ENCODE measurements around the gene GIGYF1. TPM values are rescaled to one million over a fixed set of nuclear protein-coding genes. Genes with fewer than 3 reads are reported as not detected.
"Not testable (repeated sequence)": the region's sequence is repeated elsewhere in the genome, so short reads cannot be mapped to it uniquely, and the experiment has no call there.

GIGYF1 gene
- total RNA-seq, 2 donors from 2014 or later = 28.5 to 72.1 TPM

GRCh38 chr7:100720671-100721504, 26.8 kb upstream of the GIGYF1 start:
- Mint-ChIP-seq H3K27me3 (peaks cover 26 to 27% of the 10 kb centered on the region in 2 donors), H3K4me3 (no peak overlapping the region), H3K4me1 (ENCODE audit: low read depth in 2 of 2) (no peaks in the 10 kb centered on the region), H3K27ac (no peak overlapping the region), H3K9me3 (no peaks in the 10 kb centered on the region), H3K36me3 (peaks cover 16% of the 10 kb centered on the region)
- DNase-seq (ENCODE audit: low spot score) = no peak
- ATAC-seq = peak in 1 of 2 donors; percentile 8

- no peak for DNase-seq (ENCODE audit: low spot score)
Measured at GRCh38 chr7:100720279-100720670, 26.2 kb upstream of the GIGYF1 start, which contains the start of gene EPO. TSS of gene EPO (plus strand) at chr7:100720468. CDS start at chr7:100720981, 513 bp downstream.

GRCh38 chr7:100719523-100720278, 25.7 kb upstream of the GIGYF1 start:
- DNase-seq (ENCODE audit: low spot score) = no peak
- no peak overlapping the region for H3K27ac Mint-ChIP-seq
- no peaks in the 10 kb centered on the region for H3K4me1 Mint-ChIP-seq (ENCODE audit: low read depth in 2 of 2)
- ATAC-seq = no peak
- H3K9me3 Mint-ChIP-seq = no peaks in the 10 kb centered on the region
- H3K4me3 Mint-ChIP-seq = no peak overlapping the region
- H3K27me3 Mint-ChIP-seq = peaks cover 30 to 31% of the 10 kb centered on the region in 2 donors
- peaks cover 16% of the 10 kb centered on the region for H3K36me3 Mint-ChIP-seq

More at GRCh38 chr7:100720279-100720670, 26.2 kb upstream of the GIGYF1 start, which contains the start of gene EPO:
- peaks cover 29% of the 10 kb centered on the region in 2 donors for H3K27me3 Mint-ChIP-seq
- no peaks in the 10 kb centered on the region for H3K4me1 Mint-ChIP-seq (ENCODE audit: low read depth in 2 of 2)
- peak in 1 of 2 donors; percentile 5 for ATAC-seq
- H3K27ac Mint-ChIP-seq = no peak within 1 kb of the TSS
- no peaks in the 10 kb centered on the region for H3K9me3 Mint-ChIP-seq
- peaks cover 16% of the 10 kb centered on the region for H3K36me3 Mint-ChIP-seq
- H3K4me3 Mint-ChIP-seq = no peak within 1 kb of the TSS

GRCh38 chr7:100717073-100717472, 23.0 kb upstream of the GIGYF1 start:
- H3K9me3 Mint-ChIP-seq; H3K4me3 Mint-ChIP-seq; H3K27ac Mint-ChIP-seq; ATAC-seq; DNase-seq (ENCODE audit: low spot score); H3K4me1 Mint-ChIP-seq (ENCODE audit: low read depth in 2 of 2): not testable (repeated sequence)
- Mint-ChIP-seq H3K27me3 (peaks cover 23 to 31% of the 10 kb centered on the region in 2 donors), H3K36me3 (peaks cover 16% of the 10 kb centered on the region)

- Mint-ChIP-seq H3K27ac (no peak overlapping the region), H3K27me3 (peaks cover 14 to 28% of the 10 kb centered on the region in 2 donors), H3K4me1 (ENCODE audit: low read depth in 2 of 2) (peaks cover 0 to 3% of the 10 kb centered on the region in 2 donors), H3K4me3 (no peak overlapping the region), H3K36me3 (peaks cover 16% of the 10 kb centered on the region), H3K9me3 (no peaks in the 10 kb centered on the region)
- ATAC-seq (no peak), DNase-seq (ENCODE audit: low spot score) (no peak)
Measured at GRCh38 chr7:100714725-100715124, 20.7 kb upstream of the GIGYF1 start.

GRCh38 chr7:100711369-100711768, 17.3 kb upstream of the GIGYF1 start:
- Mint-ChIP-seq H3K4me3 (no peak overlapping the region), H3K27ac (no peak overlapping the region), H3K36me3 (no peaks in the 10 kb centered on the region), H3K4me1 (ENCODE audit: low read depth in 2 of 2) (peaks cover 9 to 12% of the 10 kb centered on the region in 2 donors), H3K27me3 (peaks cover 3 to 6% of the 10 kb centered on the region in 2 donors), H3K9me3 (no peaks in the 10 kb centered on the region)
- ATAC-seq (no peak), DNase-seq (ENCODE audit: low spot score) (no peak)

GRCh38 chr7:100710452-100710851, 16.4 kb upstream of the GIGYF1 start:
- no peak for ATAC-seq
- H3K36me3 Mint-ChIP-seq = no peaks in the 10 kb centered on the region
- no peaks in the 10 kb centered on the region for H3K9me3 Mint-ChIP-seq
- H3K4me1 Mint-ChIP-seq (ENCODE audit: low read depth in 2 of 2) = peaks cover 12 to 16% of the 10 kb centered on the region in 2 donors
- no peak for DNase-seq (ENCODE audit: low spot score)
- peaks cover 3 to 4% of the 10 kb centered on the region in 2 donors for H3K27me3 Mint-ChIP-seq
- H3K27ac Mint-ChIP-seq = no peak overlapping the region
- H3K4me3 Mint-ChIP-seq = no peak overlapping the region

- Mint-ChIP-seq H3K27me3 (no peaks in the 10 kb centered on the region), H3K9me3 (no peaks in the 10 kb centered on the region), H3K36me3 (no peaks in the 10 kb centered on the region), H3K4me1 (ENCODE audit: low read depth in 2 of 2) (peaks cover 12 to 16% of the 10 kb centered on the region in 2 donors), H3K4me3 (no peak overlapping the region), H3K27ac (no peak overlapping the region)
- DNase-seq (ENCODE audit: low spot score) (no peak), ATAC-seq (no peak)
Measured at GRCh38 chr7:100708395-100708794, 14.3 kb upstream of the GIGYF1 start.

GRCh38 chr7:100706672-100707311, 12.7 kb upstream of the GIGYF1 start:
- H3K4me1 Mint-ChIP-seq (ENCODE audit: low read depth in 2 of 2) = peaks cover 12 to 16% of the 10 kb centered on the region in 2 donors

GRCh38 chr7:100705753-100706671, 12.0 kb upstream of the GIGYF1 start, which contains the start of gene POP7:
TSS of gene POP7 (plus strand) at chr7:100706121. CDS start at chr7:100706831, 710 bp downstream.
- H3K27ac Mint-ChIP-seq = peak within 1 kb of the TSS; percentile 91 to 96
- H3K27me3 Mint-ChIP-seq = peaks cover 3 to 5% of the 10 kb centered on the region in 2 donors
- H3K4me1 Mint-ChIP-seq (ENCODE audit: low read depth in 2 of 2) = peaks cover 12 to 16% of the 10 kb centered on the region in 2 donors
- DNase-seq (ENCODE audit: low spot score) = peak; percentile 99
- no peaks in the 10 kb centered on the region for H3K36me3 Mint-ChIP-seq
- peak within 1 kb of the TSS; percentile 98 for H3K4me3 Mint-ChIP-seq
- ATAC-seq = peak; percentile 98 to 99
- H3K9me3 Mint-ChIP-seq = no peaks in the 10 kb centered on the region

More at GRCh38 chr7:100706672-100707311, 12.7 kb upstream of the GIGYF1 start:
- no peaks in the 10 kb centered on the region for H3K9me3 Mint-ChIP-seq
- H3K36me3 Mint-ChIP-seq = no peaks in the 10 kb centered on the region
- no peaks in the 10 kb centered on the region for H3K27me3 Mint-ChIP-seq
- ATAC-seq (no peak), DNase-seq (ENCODE audit: low spot score) (no peak)
- H3K27ac Mint-ChIP-seq = peak overlapping the region; percentile 91 to 96
- H3K4me3 Mint-ChIP-seq = peak overlapping the region; percentile 98

- Mint-ChIP-seq H3K4me3 (peak overlapping the region; percentile 98), H3K27ac (peak overlapping the region; percentile 91 to 96), H3K27me3 (peaks cover 3 to 8% of the 10 kb centered on the region in 2 donors), H3K4me1 (ENCODE audit: low read depth in 2 of 2) (peaks cover 12 to 14% of the 10 kb centered on the region in 2 donors), H3K9me3 (no peaks in the 10 kb centered on the region), H3K36me3 (no peaks in the 10 kb centered on the region)
- peak; percentile 81 for DNase-seq (ENCODE audit: low spot score)
- ATAC-seq = peak; percentile 77 to 78
Measured at GRCh38 chr7:100705320-100705752, 11.3 kb upstream of the GIGYF1 start.

GRCh38 chr7:100701089-100701488, 7.0 kb upstream of the GIGYF1 start:
- H3K9me3 Mint-ChIP-seq; H3K4me3 Mint-ChIP-seq; DNase-seq (ENCODE audit: low spot score); H3K27me3 Mint-ChIP-seq; ATAC-seq; H3K27ac Mint-ChIP-seq; H3K36me3 Mint-ChIP-seq; H3K4me1 Mint-ChIP-seq (ENCODE audit: low read depth in 2 of 2): not testable (repeated sequence)

Data from natural killer cell treated with Interleukin-12 subunit alpha and Interleukin-12 subunit beta and Interleukin-15 and Interleukin-18, amount 100 ng/mL, for 72 hours (primary cell).